H1 (cell line): Measurements from ENCODE around the gene CDK5RAP2. TPM values are rescaled to one million over a fixed set of nuclear protein-coding genes. Genes with fewer than 3 reads are reported as not detected.

Experiments used
- CTCF ChIA-PET: fragments of 300-600 bp; sonication (Branson Sonifier 250); formaldehyde crosslinking; loops from one replicate; lab custom pipeline; 2021; ENCODE audit not compliant: partially characterized antibody; lab: Charles Lee
- POLR2A ChIA-PET: fragments of 300-600 bp; sonication (Branson Sonifier 250); formaldehyde crosslinking; loops from one replicate; lab custom pipeline; 2021; ENCODE audit warnings: inconsistent platforms; ENCODE audit not compliant: partially characterized antibody; lab: Charles Lee
- DNase-seq, 2 experiments: peaks; one replicate each; pipeline versions ENCODE4 v3.0.0 to v3.0.0-alpha.2; 2010 to 2022; ENCODE audit warnings: low spot score in 2 of 2, low read depth in 1 of 2, mixed read lengths in 1 of 2
- FAIRE-seq: peaks from 2 replicates; lab custom pipeline; 2011; peaks lifted over from hg19 to GRCh38; lab: Jason Lieb, UNC
- H2AFZ ChIP-seq: 2 replicates; pipeline ENCODE4 v1.8.1; 2012; ENCODE audit warnings: low read length, inconsistent platforms
- H2AK5ac ChIP-seq: 2 replicates; pipeline ENCODE4 v1.6.1; 2013; ENCODE audit warnings: low read depth, low read length
- H2BK120ac ChIP-seq: replicated peaks from 2 replicates; pipeline ENCODE3; 2013; ENCODE audit warnings: low read depth, low read length, inconsistent platforms
- H2BK12ac ChIP-seq: 2 replicates; pipeline ENCODE4 v1.6.1; 2013; ENCODE audit warnings: low read depth, low read length
- H2BK15ac ChIP-seq: 2 replicates; pipeline ENCODE4 v1.6.1; 2013; ENCODE audit warnings: low read length
- H2BK20ac ChIP-seq: 2 replicates; pipeline ENCODE4 v1.6.1; 2013; ENCODE audit warnings: low read length
- H2BK5ac ChIP-seq: 2 replicates; pipeline ENCODE4 v1.6.1; 2013; ENCODE audit warnings: low read depth, low read length
- H3K14ac ChIP-seq: 2 replicates; pipeline ENCODE4 v1.6.1; 2013; ENCODE audit warnings: inconsistent platforms; ENCODE audit not compliant: insufficient read length
- H3K18ac ChIP-seq: 2 replicates; pipeline ENCODE4 v1.6.1; 2013; ENCODE audit warnings: low read length; ENCODE audit errors: extremely low read depth
- H3K23ac ChIP-seq: 2 replicates; pipeline ENCODE4 v1.6.1; 2013; ENCODE audit warnings: inconsistent platforms; ENCODE audit not compliant: insufficient read length
- H3K23me2 ChIP-seq: 2 replicates; pipeline ENCODE4 v1.6.1; 2013; ENCODE audit warnings: low read depth, low read length
- H3K27ac ChIP-seq: 2 replicates; pipeline ENCODE4 v1.6.1; 2011; ENCODE audit warnings: low read depth, low read length, inconsistent platforms
- H3K27me3 ChIP-seq, 4 experiments: replicated peaks in 1 of 4; 1 replicate in 1 of 4; 2 replicates in 3 of 4; pipeline versions ENCODE4 v1.6.1 to v1.8.1; 2011 to 2013; ENCODE audit warnings: low read length in 3 of 4, mild to moderate bottlenecking in 3 of 4, inconsistent platforms in 2 of 4, mixed read lengths in 2 of 4, moderate library complexity in 1 of 4; ENCODE audit not compliant: control insufficient read depth in 3 of 4, insufficient read depth in 3 of 4; ENCODE audit errors: extremely low read depth in 1 of 4
- H3K36me3 ChIP-seq, 4 experiments: 2 replicates each; pipeline versions ENCODE4 v1.6.1 to v1.8.1; 2011 to 2013; ENCODE audit warnings: mild to moderate bottlenecking in 4 of 4, low read length in 3 of 4, moderate library complexity in 2 of 4, control low read depth in 1 of 4, inconsistent platforms in 1 of 4; ENCODE audit not compliant: insufficient read depth in 4 of 4, control insufficient read depth in 2 of 4
- H3K4ac ChIP-seq: replicated peaks from 2 replicates; pipeline ENCODE3; 2013; ENCODE audit warnings: low read length, low read depth, mixed read lengths, inconsistent platforms; ENCODE audit not compliant: insufficient read length
- H3K4me1 ChIP-seq, 4 experiments: replicated peaks in 1 of 4; 1 replicate in 1 of 4; 2 replicates in 3 of 4; pipeline versions ENCODE4 v1.6.1 to v1.8.1; 2011 to 2013; ENCODE audit warnings: low read length in 3 of 4, inconsistent platforms in 2 of 4, mixed read lengths in 1 of 4; ENCODE audit not compliant: insufficient read depth in 4 of 4, control insufficient read depth in 3 of 4
- H3K4me2 ChIP-seq, 2 experiments: 2 replicates each; pipeline versions ENCODE4 v1.6.1 to v1.8.1; 2011 to 2013; ENCODE audit warnings: low read depth in 2 of 2, low read length in 2 of 2, control low read depth in 1 of 2, inconsistent platforms in 1 of 2, mild to moderate bottlenecking in 1 of 2; ENCODE audit not compliant: insufficient read depth in 1 of 2
- H3K4me3 ChIP-seq, 4 experiments: fragments of 200-600, 300-600 bp in 1 of 4; sonication (generic), shearing (Covaris generic), sonication (Bioruptor Twin) in 1 of 4; 2 replicates each; pipeline versions ENCODE4 v1.5.1 to v1.8.1; 2011 to 2016; ENCODE audit warnings: low read length in 4 of 4, low read depth in 3 of 4, control low read depth in 2 of 4, inconsistent platforms in 2 of 4, mild to moderate bottlenecking in 2 of 4, mixed read lengths in 1 of 4, moderate library complexity in 1 of 4; ENCODE audit not compliant: insufficient read depth in 2 of 4; ENCODE audit errors: extremely low read depth in 1 of 4
- H3K56ac ChIP-seq: replicated peaks from 2 replicates; pipeline ENCODE3; 2013; ENCODE audit warnings: low read depth, mild to moderate bottlenecking, mixed read lengths, low read length, inconsistent platforms; ENCODE audit not compliant: insufficient read length
- H3K79me1 ChIP-seq: 2 replicates; pipeline ENCODE4 v1.6.1; 2013; ENCODE audit warnings: low read depth, low read length, control low read depth
- H3K79me2 ChIP-seq, 2 experiments: 2 replicates each; pipeline versions ENCODE4 v1.6.1 to v1.8.1; 2012 to 2013; ENCODE audit warnings: low read length in 2 of 2, mild to moderate bottlenecking in 2 of 2, inconsistent platforms in 1 of 2; ENCODE audit not compliant: insufficient read depth in 2 of 2, control insufficient read depth in 1 of 2
- H3K9ac ChIP-seq, 4 experiments: replicated peaks in 1 of 4; 1 replicate in 1 of 4; 2 replicates in 3 of 4; pipeline versions ENCODE4 v1.6.1 to v1.8.1; 2011 to 2013; ENCODE audit warnings: low read depth in 3 of 4, low read length in 3 of 4, control low read depth in 2 of 4, mild to moderate bottlenecking in 2 of 4, moderate library complexity in 2 of 4, inconsistent platforms in 1 of 4; ENCODE audit errors: extremely low read depth in 1 of 4
- H3K9me3 ChIP-seq, 2 experiments: 2 replicates each; pipeline versions ENCODE4 v1.6.1 to v1.8.1; 2012 to 2013; ENCODE audit warnings: mild to moderate bottlenecking in 2 of 2, moderate library complexity in 2 of 2, control low read depth in 1 of 2, inconsistent platforms in 1 of 2, low read depth in 1 of 2, low read length in 1 of 2, mixed read lengths in 1 of 2; ENCODE audit not compliant: insufficient read depth in 2 of 2
- H4K20me1 ChIP-seq, 2 experiments: replicated peaks in 1 of 2; 2 replicates each; pipeline versions ENCODE3 to v1.8.1; 2011 to 2013; ENCODE audit warnings: inconsistent platforms in 2 of 2, low read length in 2 of 2, mild to moderate bottlenecking in 1 of 2; ENCODE audit not compliant: insufficient read depth in 2 of 2, control insufficient read depth in 1 of 2
- H4K5ac ChIP-seq: 2 replicates; pipeline ENCODE4 v1.6.1; 2013; ENCODE audit warnings: low read length, low read depth, mixed read lengths, inconsistent platforms; ENCODE audit not compliant: insufficient read length
- H4K8ac ChIP-seq: 2 replicates; pipeline ENCODE4 v1.8.0; 2013; ENCODE audit warnings: mild to moderate bottlenecking, moderate library complexity, low read length, inconsistent platforms; ENCODE audit not compliant: insufficient read depth; ENCODE audit errors: extremely low read depth
- H4K91ac ChIP-seq: replicated peaks from 2 replicates; pipeline ENCODE3; 2013; ENCODE audit warnings: low read length, mixed read lengths, inconsistent platforms; ENCODE audit not compliant: insufficient read length
- CBX5 ChIP-seq: fragments of 300-800, 300-1000 bp; sonication (generic); IDR thresholded peaks from 2 replicates; pipeline ENCODE4 v1.7.1; 2016; ENCODE audit warnings: antibody characterized with exemption, low read length, low read depth
- CHD2 ChIP-seq: IDR thresholded peaks from 2 replicates; pipeline ENCODE4 v1.6.1; 2012; ENCODE audit warnings: low read length, improper control_type of control experiment
- HDAC2 ChIP-seq, 2 experiments: fragments of 300-600 bp in 1 of 2; sonication (generic) in 1 of 2; IDR thresholded peaks; 2 replicates each; pipeline ENCODE4 v1.6.1; 2011 to 2012; ENCODE audit warnings: low read depth in 2 of 2, low read length in 2 of 2, mild to moderate bottlenecking in 2 of 2, moderate library complexity in 2 of 2, borderline replicate concordance in 1 of 2, inconsistent platforms in 1 of 2
- NRF1 ChIP-seq: IDR thresholded peaks from 2 replicates; pipeline ENCODE4 v1.6.1; 2011; ENCODE audit warnings: mild to moderate bottlenecking, low read depth, low read length, improper control_type of control experiment
- RFX5 ChIP-seq: IDR thresholded peaks from 2 replicates; pipeline ENCODE4 v1.6.1; 2011; ENCODE audit warnings: low read depth, low read length, improper control_type of control experiment, borderline replicate concordance
- RNF2 ChIP-seq: fragments of 200-900, 300-1000 bp; sonication (generic); IDR thresholded peaks from 2 replicates; pipeline ENCODE4 v1.7.1; 2016; ENCODE audit warnings: borderline replicate concordance, low read depth, mild to moderate bottlenecking, antibody characterized with exemption, low read length; ENCODE audit not compliant: poor library complexity, severe bottlenecking; ENCODE audit errors: missing control alignments
- RXRA ChIP-seq: IDR thresholded peaks from 2 replicates; pipeline ENCODE4 v1.6.1; 2011; ENCODE audit warnings: low read depth, mild to moderate bottlenecking, low read length, moderate library complexity; ENCODE audit not compliant: insufficient read depth
- SP1 ChIP-seq: IDR thresholded peaks from 2 replicates; pipeline ENCODE4 v1.6.1; 2011; ENCODE audit warnings: low read depth, low read length
- SP4 ChIP-seq: IDR thresholded peaks from 2 replicates; pipeline ENCODE4 v1.6.1; 2012; ENCODE audit warnings: low read length, inconsistent platforms
- TAF1 ChIP-seq: IDR thresholded peaks from 2 replicates; pipeline ENCODE4 v1.6.1; 2011; ENCODE audit warnings: mild to moderate bottlenecking, low read depth, low read length
- WGBS, 2 experiments: shearing (Covaris generic) in 1 of 2; methylation state at CpG; one replicate each; pipeline versions ENCODE4 v1.1.6 to v1.1.7; 2013 to 2015; ENCODE audit warnings: low lambda C conversion rate in 2 of 2, mixed read lengths in 2 of 2, inconsistent platforms in 1 of 2, low coverage in 1 of 2, missing lambda C conversion rate in 1 of 2; ENCODE audit not compliant: insufficient replicate concordance in 2 of 2, insufficient coverage in 1 of 2, insufficient read length in 1 of 2; ENCODE audit errors: extremely low coverage in 1 of 2, missing lambda C conversion rate in 1 of 2; 5-methylcytosine and 5-hydroxymethylcytosine counted together
- polyA plus RNA-seq, 7 experiments: library from polyadenylated mRNA; depleted of rRNA in 3 of 7; stranded (reverse) in 5 of 7; unstranded in 2 of 7; fragments of >200 nt in 5 of 7; fragments of 200-250 nt in 2 of 7; gene quantifications; 1 replicate in 5 of 7; 2 replicates in 1 of 7; 4 replicates in 1 of 7; pipeline versions ENCODE4 v1.2.1 to v1.2.3, GENCODE V29; 2011 to 2013; ENCODE audit warnings: missing spikeins in 2 of 7, mixed read lengths in 2 of 7
- total RNA-seq: library from RNA; stranded (reverse); fragmentation: NEBNext Ultra II Directional; extraction: Animal tissue kit (Norgen Biotek cat#: 25700); gene quantifications from 2 replicates; pipeline ENCODE4 v1.2.1, GENCODE V29; 2021
- TF ChIP-seq, protein P1 (sequence below), 3 experiments: IDR thresholded peaks; 1 replicate in 2 of 3; 2 replicates in 1 of 3; pipeline versions ENCODE4 v1.5.1 to v1.6.1; 2011; ENCODE audit warnings: low read length in 3 of 3, mild to moderate bottlenecking in 3 of 3, inconsistent platforms in 2 of 3, low read depth in 1 of 3, moderate library complexity in 1 of 3; ENCODE audit not compliant: insufficient read depth in 1 of 3; ENCODE audit errors: control extremely low read depth in 1 of 3

CDK5RAP2 gene
- total and polyA plus RNA-seq, 2 of the 8 experiments (the other 6 are each of a cell fraction or from before 2014, with no cell fraction given), result 19.8 to 49.4 TPM

DNA sequence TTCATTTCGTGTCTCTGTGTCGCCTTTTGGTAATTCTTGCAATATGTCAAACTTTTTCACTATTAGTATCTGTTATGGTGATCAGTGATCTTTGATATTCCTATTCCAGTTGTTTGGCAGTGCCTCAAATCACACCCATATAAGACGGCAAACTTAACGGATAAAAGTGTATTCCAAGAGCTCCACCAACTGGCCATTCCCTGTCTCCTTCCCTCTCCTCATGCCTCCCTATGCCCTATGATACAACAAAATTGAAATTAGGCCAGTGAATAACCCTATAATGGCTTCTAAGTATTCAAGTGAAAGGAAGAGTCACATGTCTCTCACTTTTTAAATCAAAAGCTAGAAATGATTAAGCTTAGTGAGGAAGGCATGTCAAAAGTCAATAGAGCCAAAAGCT is 74.8 kb downstream of the CDK5RAP2 start:
- H3K4ac ChIP-seq, result no peak overlapping the region
- no peak overlapping the region for H3K23ac ChIP-seq
- H3K14ac ChIP-seq, result no peak overlapping the region
- H2BK12ac ChIP-seq, result no peak overlapping the region
- no peak overlapping the region for H3K18ac ChIP-seq
- ChIA-PET CTCF (interaction anchor here (0.5 to 2.9 kb wide), 17 partner anchors 8 to 402 kb away, joined by 3 to 14 read pairs (median 4); no protein-coding TSS in a partner anchor), POLR2A (interaction anchor here (1.0 kb wide), 1 partner anchor 20 kb away, joined by 3 read pairs; no protein-coding TSS in a partner anchor)
- H3K79me2 ChIP-seq, result peaks cover 0 to 4% of the 10 kb centered on the region in 2 experiments; a peak in 1 of 4 replicates
- no peak overlapping the region for H2BK15ac ChIP-seq
- H2BK120ac ChIP-seq, result no peak overlapping the region
- WGBS, 2 experiments, result 85% methylated on average over 4 of the region's 4 CpGs; no CpG with 5 or more reads in 1 of the 2 experiments
- DNase-seq (no peak), FAIRE-seq (no peak)
- H3K4me3 ChIP-seq, result no peak overlapping the region
- no peak overlapping the region for H3K4me2 ChIP-seq
- no peak overlapping the region for H4K91ac ChIP-seq
- H3K27me3 ChIP-seq, result no peaks in the 10 kb centered on the region
- H3K56ac ChIP-seq, result no peak overlapping the region
- H2AK5ac ChIP-seq, result no peak overlapping the region
- peaks cover 1% of the 10 kb centered on the region in 2 experiments for H4K20me1 ChIP-seq
- no peaks in the 10 kb centered on the region for H3K4me1 ChIP-seq
- H3K36me3 ChIP-seq, result peaks cover 0 to 15% (median 8%) of the 10 kb centered on the region in 4 experiments; a peak in 4 of 8 replicates
- H3K23me2 ChIP-seq, result no peaks in the 10 kb centered on the region
- H2BK20ac ChIP-seq, result no peak overlapping the region
- peaks cover 4% of the 10 kb centered on the region; the same call in 1 of the 2 replicates for H3K79me1 ChIP-seq
- H2BK5ac ChIP-seq, result no peak overlapping the region
- H3K9me3 ChIP-seq, result no peaks in the 10 kb centered on the region
- H2AFZ ChIP-seq, result no peak overlapping the region
- no peak overlapping the region for H4K8ac ChIP-seq
- no peak overlapping the region for H3K9ac ChIP-seq
- no peak overlapping the region for H3K27ac ChIP-seq
- H4K5ac ChIP-seq, result no peak overlapping the region
- TF ChIP-seq SP1 (no peak), NRF1 (no peak), RNF2 (no peak), TAF1 (no peak), HDAC2 (IDR thresholded peaks at IDR 0.05; ENCODE audit: borderline replicate concordance in 1 of 2, low read depth in 2 of 2, low read length in 2 of 2) (no peak), RXRA (no peak), RFX5 (no peak), SP4 (no peak), CHD2 (no peak), CBX5 (no peak)
- TF ChIP-seq, protein P1, sequence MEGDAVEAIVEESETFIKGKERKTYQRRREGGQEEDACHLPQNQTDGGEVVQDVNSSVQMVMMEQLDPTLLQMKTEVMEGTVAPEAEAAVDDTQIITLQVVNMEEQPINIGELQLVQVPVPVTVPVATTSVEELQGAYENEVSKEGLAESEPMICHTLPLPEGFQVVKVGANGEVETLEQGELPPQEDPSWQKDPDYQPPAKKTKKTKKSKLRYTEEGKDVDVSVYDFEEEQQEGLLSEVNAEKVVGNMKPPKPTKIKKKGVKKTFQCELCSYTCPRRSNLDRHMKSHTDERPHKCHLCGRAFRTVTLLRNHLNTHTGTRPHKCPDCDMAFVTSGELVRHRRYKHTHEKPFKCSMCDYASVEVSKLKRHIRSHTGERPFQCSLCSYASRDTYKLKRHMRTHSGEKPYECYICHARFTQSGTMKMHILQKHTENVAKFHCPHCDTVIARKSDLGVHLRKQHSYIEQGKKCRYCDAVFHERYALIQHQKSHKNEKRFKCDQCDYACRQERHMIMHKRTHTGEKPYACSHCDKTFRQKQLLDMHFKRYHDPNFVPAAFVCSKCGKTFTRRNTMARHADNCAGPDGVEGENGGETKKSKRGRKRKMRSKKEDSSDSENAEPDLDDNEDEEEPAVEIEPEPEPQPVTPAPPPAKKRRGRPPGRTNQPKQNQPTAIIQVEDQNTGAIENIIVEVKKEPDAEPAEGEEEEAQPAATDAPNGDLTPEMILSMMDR (IDR thresholded peaks at IDR 0.05; ENCODE audit: control extremely low read depth in 1 of 3, insufficient read depth in 1 of 3, low read depth in 1 of 3, low read length in 3 of 3), result peak in 1 of 3 experiments; percentile 38; a peak in 1 of 4 replicates
